Lower leg skin (tissue), 4 donors: ENCODE data around the gene ATP2B2. TPM values are rescaled to one million over a fixed set of nuclear protein-coding genes. Genes with fewer than 3 reads are reported as not detected.

ENCODE experiments used
- DNase-seq, 2 donors: peaks; one replicate each; pipeline ENCODE4 v3.0.0-alpha.2; 2019; ENCODE audit warnings: low spot score in 2 of 2
- H3K4me3 ChIP-seq: fragments of 200-600 bp; sonication (generic); 2 replicates; pipeline ENCODE4 v1.5.1; 2017; ENCODE audit warnings: mild to moderate bottlenecking, low read depth; ENCODE audit not compliant: poor library complexity, severe bottlenecking
- CTCF ChIP-seq, 3 donors: fragments of 450-650 bp; IDR thresholded peaks; one replicate each; pipeline ENCODE4 v1.5.1; 2016; ENCODE audit warnings: antibody characterized with exemption in 3 of 3, mild to moderate bottlenecking in 3 of 3, moderate library complexity in 2 of 3
- POLR2A ChIP-seq, 2 donors: fragments of 450-650 bp; IDR thresholded peaks; one replicate each; pipeline ENCODE4 v1.6.1; 2016 to 2017; ENCODE audit warnings: antibody characterized with exemption in 2 of 2, mild to moderate bottlenecking in 1 of 2, moderate library complexity in 1 of 2
- WGBS, 2 donors: methylation state at CpG; one replicate each; pipeline ENCODE4 v1.1.5; 2018; 5-methylcytosine and 5-hydroxymethylcytosine counted together
- intact Hi-C: fragments of 100-400 bp; cut with DNase I; formaldehyde crosslinking; loops from one replicate; pipeline ENCODE4 v1.15.0; 2023; ENCODE audit warnings: low total_unique reads
- total RNA-seq, 4 donors: library from RNA; depleted of rRNA; stranded (reverse); fragments of >200 nt; gene quantifications; one replicate each; pipeline ENCODE4 v1.1.0, GENCODE V29; 2016

Gene ATP2B2
- total RNA-seq, 4 donors from 2014 or later, result 0.12 to 0.45 (median 0.19) TPM; not detected in 1

DNA sequence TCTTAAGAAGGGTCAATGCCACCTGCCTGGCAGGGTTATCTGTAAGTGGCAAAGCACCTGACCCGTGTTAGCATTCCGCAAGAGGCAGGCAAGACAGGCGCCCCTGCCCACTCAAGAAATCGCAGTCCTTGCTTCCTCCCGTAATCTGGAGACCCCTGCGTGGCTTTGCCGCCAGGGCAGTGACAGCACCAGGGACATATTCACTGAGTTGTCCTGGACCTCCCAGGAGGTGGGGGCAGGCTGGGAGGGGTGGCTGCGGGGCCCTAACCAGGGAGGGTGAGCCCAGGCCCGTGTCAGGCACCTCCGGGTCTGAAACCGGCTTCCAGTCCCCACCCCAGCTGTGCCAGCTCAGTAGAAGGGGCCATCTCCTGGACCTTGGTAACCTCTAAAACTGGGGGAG is 168.6 kb downstream of the ATP2B2 start:
- WGBS, 2 donors, result 84 to 85% methylated on average over 10 to 11 of the region's 11 CpGs
- intact Hi-C loops, result no loop called here
- TF ChIP-seq POLR2A (IDR thresholded peaks at IDR 0.05), result no peak
- no peak for DNase-seq
- H3K4me3 ChIP-seq, result no peak overlapping the region

DNA sequence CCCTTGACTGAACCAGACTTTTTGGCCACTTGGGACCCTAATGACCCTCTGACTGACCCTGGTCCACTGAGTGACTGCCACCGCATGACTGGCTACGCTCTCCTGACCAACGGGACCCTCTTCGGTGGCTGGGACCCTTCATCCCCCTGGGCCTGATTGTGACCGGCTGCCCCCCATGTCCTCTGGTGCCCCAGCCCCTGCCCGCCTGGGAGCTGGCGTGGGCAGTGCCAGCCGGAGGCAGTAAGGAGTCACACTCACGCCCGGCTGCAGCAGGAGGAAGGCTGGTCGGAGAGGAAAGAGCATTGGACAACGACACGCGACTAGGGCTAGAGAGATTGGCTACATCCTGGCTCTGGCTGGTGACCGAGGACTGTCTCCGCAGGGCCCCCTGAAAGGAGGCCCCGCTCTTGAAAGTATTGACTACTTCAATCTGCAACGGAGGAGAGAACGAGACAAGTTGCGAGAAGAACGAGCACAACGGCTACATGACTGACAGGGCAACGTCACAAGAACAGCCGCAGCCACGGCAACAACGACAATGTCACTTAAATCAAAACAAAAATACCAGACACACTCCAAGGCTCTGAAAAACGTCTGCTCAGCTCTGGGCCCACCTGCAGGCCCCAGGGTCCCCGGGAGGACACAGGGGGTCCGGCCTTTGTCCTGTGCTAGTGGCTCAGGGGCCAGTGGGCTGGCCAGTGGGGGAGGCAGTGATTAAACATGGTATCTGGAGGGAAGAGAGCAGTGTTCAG is 169.3 kb downstream of the ATP2B2 start:
- DNase-seq, result no peak
- no peak for TF ChIP-seq CTCF (IDR thresholded peaks at IDR 0.05)
- TF ChIP-seq POLR2A (IDR thresholded peaks at IDR 0.05), result no peak
- intact Hi-C loops, result no loop called here
- no peak overlapping the region for H3K4me3 ChIP-seq
- WGBS, 2 donors, result 87 to 90% methylated on average over 26 to 29 of the region's 29 CpGs

- no peak overlapping the region for H3K4me3 ChIP-seq
- WGBS, 2 donors, result 56 to 88% methylated on average over 3 to 4 of the region's 4 CpGs
- intact Hi-C loops, result no loop called here
- DNase-seq, result no peak
- TF ChIP-seq CTCF (IDR thresholded peaks at IDR 0.05), result no peak
- no peak for TF ChIP-seq POLR2A (IDR thresholded peaks at IDR 0.05)
Observed at GRCh38 chr3:10335190-10335738, 170.1 kb downstream of the ATP2B2 start.

DNA sequence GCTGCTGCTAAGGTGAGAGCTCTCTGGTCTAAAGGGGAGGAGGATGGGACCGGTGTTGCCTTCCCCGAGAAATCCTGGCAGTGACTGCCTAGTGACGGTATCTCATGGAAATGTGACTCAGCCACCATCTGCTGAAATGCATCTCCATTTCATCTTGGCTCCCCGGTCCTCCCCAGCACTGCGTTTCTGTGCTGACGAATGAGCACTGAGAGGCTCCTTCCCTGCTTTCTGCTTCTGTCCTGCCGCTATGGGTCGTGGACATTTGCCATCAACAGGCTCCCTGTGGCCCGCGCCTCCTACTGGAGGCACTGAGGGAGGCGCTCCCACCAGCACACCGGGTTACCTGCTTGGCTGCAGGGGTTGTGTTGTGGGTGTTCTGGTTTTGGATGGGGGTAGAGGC is 170.9 kb downstream of the ATP2B2 start:
- H3K4me3 ChIP-seq, result no peak overlapping the region
- 59 to 73% methylated on average over 12 of the region's 12 CpGs for WGBS, 2 donors
- TF ChIP-seq POLR2A (IDR thresholded peaks at IDR 0.05) (no peak), CTCF (IDR thresholded peaks at IDR 0.05) (no peak)
- DNase-seq, result no peak
- intact Hi-C loops, result no loop called here

- 86 to 90% methylated on average over 11 of the region's 11 CpGs for WGBS, 2 donors
Observed at GRCh38 chr3:10334042-10334441, 171.3 kb downstream of the ATP2B2 start.

DNA sequence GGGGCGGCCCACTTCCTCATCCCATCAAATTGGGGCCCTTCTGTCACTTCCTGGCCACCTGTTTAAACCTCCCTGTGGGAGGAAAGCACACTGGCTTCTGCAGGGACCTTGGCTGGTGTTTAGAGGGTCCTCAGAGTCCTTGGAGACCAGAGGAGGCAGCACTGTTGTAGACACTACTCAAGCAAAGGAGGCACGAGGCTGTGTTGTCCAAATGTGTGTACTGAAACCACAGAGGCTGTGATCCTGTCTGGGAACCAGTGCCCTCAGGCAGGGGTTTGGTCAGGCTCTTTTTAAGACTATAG is 172.1 kb downstream of the ATP2B2 start:
- no peak for DNase-seq
- intact Hi-C loops, result no loop called here
- TF ChIP-seq CTCF (IDR thresholded peaks at IDR 0.05) (no peak), POLR2A (IDR thresholded peaks at IDR 0.05) (no peak)
- H3K4me3 ChIP-seq, result no peak overlapping the region
- 44 to 75% methylated on average over 2 of the region's 2 CpGs for WGBS, 2 donors

More at GRCh38 chr3:10334042-10334441, 171.3 kb downstream of the ATP2B2 start:
- TF ChIP-seq POLR2A (IDR thresholded peaks at IDR 0.05), result no peak
- no peak for TF ChIP-seq CTCF (IDR thresholded peaks at IDR 0.05)
- intact Hi-C loops, result no loop called here
- no peak for DNase-seq
- H3K4me3 ChIP-seq, result no peak overlapping the region
